GM21367 (cell line): ENCODE results near the gene MARK3.

Experiments used
- ATAC-seq: cut with Tn5 transposase; IDR thresholded peaks from one replicate; pipeline ENCODE4 v1.9.1; 2021; ENCODE audit not compliant: unreplicated experiment

Gene MARK3

GRCh38 chr14:103535081-103535890 is 150.1 kb downstream of the MARK3 start:
- no peak for ATAC-seq

DNA sequence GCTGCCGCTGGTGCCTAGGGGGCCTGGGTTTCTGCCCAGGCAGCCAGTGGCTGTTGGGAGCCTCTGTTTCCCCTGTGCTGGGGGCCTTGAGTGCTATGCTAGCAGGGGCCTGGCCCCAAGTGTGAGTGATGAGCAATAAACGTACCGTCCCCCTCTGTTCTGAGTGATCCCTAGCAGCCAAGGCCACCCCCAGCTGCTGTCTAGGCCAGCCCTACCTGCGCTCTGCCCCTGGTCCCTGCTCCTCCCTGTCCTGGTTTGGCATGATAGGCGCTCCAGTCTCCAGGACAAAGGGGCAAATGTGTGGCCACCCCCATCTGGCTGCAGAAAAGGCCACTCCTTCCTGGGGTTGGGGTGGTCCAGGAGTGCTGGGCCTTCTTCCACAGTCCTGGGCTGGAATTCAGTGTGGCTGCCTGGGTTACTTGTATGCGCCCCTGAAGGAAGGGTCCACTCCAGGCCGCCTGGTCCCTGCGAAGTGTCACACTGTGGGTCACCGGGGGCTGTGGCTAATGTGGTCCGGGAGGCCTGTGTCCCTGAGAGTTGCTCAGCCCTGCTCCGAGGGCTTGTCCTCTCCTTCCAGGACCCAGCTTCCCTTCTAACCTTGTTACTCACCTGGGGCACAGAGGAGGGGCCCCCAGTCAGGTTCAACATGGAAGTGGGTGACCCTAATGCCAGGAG is 150.8 kb downstream of the MARK3 start:
- no peak for ATAC-seq

- ATAC-seq: no peak
Observed at GRCh38 chr14:103536693-103537092, 151.5 kb downstream of the MARK3 start.

GRCh38 chr14:103537175-103537990 is 152.2 kb downstream of the MARK3 start:
- ATAC-seq: no peak

GRCh38 chr14:103538291-103539055 is 153.3 kb downstream of the MARK3 start:
- ATAC-seq: no peak

DNA sequence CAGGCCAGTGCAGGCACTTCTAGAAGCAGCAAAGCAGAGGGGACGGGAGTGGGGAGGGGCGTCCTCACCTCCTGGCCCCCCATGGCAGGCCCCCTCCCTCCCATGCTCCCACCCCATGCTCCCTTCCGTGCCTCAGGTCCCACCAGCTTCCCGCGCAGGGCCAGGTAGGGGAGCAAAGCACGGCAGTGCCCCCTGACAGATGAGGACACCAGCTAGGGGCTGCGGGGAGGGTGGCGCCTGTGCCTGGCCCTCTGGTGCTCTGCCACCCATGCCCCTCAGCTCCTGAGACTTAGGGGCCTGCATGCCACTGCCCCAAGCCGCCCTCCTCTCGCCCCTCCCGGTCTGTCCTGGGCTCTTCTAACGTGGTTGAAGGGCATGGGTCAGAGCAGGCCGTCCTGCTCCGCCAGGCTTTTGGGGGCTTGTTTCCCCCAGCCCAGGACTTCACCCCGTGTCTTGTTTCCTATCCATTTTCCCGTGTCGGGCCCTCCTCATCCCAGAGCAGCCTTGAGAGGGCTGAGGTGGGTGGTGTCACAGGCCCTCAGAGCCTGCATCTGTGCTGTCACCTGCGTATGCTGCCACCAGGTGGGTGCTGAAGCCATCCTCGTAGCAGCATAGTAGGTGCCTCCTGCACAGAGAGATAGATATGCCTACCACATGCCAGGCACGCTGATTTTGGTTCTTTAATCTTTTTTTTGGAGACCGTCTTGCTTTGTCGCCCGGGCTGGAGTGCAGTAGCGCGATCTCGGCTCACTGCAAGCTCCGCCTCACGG is 154.0 kb downstream of the MARK3 start:
- ATAC-seq: no peak

GRCh38 chr14:103540821-103541708 is 155.8 kb downstream of the MARK3 start:
- no peak for ATAC-seq

- ATAC-seq: no peak
Observed at GRCh38 chr14:103541709-103542604, 156.7 kb downstream of the MARK3 start.

GRCh38 chr14:103542605-103543088 is 157.4 kb downstream of the MARK3 start:
- no peak for ATAC-seq

GRCh38 chr14:103543140-103543539 is 157.9 kb downstream of the MARK3 start:
- no peak for ATAC-seq

DNA sequence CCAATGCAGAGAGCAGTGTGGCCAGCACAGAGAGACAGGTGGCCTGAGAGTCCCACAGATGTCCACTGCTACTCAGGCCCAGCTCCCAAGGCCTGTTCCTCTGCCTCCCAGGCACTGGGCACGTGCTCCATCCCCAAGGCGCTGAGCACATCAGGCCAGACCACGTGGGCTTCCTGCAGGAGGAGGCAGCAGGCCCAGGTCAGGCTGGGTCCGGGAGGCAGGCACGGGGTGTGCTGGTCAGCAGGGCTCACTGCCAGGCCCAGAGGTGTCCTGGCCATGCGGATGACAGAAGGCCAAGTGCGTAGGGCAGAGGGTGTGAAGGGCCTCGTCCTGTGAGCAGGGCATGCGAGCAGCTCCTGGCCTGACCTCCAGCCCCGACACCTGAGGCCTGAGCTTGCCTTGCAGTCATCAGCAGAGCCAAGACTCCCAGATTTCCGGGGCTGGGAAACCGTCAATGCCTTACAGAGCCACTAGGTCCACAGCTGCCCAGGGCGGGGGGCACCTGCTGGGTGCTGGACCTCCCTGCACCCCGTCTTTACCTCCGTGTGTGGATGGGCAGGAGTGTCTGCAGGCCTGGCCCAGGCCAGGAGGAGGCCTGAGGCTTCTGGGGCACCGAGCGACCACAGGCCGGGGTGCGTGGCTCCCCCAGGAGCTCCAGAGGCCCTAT is 158.6 kb downstream of the MARK3 start:
- ATAC-seq: no peak

- no peak for ATAC-seq
Observed at GRCh38 chr14:103544388-103545218, 159.4 kb downstream of the MARK3 start.

DNA sequence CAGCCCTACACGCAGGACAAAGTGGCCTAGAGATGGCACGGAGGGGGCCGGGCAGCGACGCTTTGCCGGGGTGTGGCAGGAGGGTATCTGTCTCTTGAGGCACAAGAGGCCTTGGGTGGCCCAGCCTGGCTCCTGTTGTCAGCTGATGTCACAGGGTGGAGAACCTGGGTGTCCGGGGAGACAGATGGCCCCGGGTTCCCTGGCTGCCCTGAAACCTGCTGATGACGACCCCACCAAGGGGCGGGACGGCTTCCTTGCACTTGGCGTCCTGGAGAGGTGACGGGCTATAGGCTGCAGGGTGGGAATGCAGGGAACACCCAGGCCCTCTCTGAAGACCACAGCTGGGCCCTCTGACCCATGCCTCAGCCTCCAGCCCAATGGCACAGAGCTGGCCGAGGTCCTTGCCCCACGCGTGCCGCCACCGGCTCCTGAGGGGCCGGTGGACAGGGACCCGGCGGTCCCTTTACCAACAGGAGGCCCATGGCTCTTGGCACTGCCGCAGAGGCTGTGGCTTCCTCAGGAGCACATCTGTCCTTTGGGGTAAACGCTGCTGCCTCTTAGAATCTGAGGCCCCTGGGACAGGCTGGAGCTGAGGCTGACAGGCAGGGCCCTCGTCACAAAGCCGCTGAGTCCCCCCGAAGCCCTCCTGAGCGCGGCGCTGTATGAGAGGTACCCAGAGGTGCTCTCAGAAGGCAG is 160.2 kb downstream of the MARK3 start:
- ATAC-seq: no peak

DNA sequence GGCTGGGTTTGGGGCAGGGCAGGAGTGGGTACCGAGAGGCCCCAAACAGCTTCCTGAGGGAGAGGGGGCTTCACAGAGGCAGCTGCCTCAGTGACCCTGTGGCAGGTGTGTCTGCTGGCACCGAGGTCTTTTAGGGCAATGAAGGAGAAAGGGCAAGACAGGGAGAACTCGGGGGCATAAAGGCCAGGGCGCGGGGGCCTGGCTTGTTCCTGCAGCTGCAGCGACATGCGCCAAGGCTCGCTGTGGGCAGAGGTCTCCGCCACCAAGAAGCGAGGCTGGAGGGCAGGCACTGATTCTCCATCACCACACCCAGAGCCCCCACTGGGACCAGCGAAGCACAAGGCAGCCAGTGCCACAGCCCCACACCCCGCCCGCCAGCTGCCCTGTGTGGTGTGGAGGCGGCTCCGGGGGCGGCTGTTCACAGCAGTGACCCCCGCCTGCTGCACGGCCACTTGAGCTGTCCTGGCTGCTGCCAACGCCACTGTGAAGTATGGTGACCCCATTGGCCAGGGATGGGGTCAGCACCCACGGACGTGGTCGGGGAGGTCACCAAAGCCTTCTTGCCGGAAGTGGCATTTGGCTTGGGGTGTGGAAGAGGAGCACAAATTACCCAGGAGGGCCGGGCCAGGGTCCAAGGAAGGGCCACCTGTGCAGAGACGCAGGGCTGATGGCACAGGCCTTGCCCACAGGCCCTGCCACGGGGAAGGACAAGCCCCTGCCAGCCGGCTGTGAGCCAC is 160.9 kb downstream of the MARK3 start:
- ATAC-seq: no peak
